NCI-H146 treated with DMSO at 0.1 percent for 48 hours (cell line): ENCODE data around the gene ZNF687.
"Not testable (repeated sequence)": the region's sequence is repeated elsewhere in the genome, so short reads cannot be mapped to it uniquely, and the experiment has no call there.

Experiments used
- DNase-seq: peaks from one replicate; lab custom pipeline; 2025; ENCODE audit not compliant: unreplicated experiment; lab: John Stamatoyannopoulos, UW

Gene ZNF687

DNA sequence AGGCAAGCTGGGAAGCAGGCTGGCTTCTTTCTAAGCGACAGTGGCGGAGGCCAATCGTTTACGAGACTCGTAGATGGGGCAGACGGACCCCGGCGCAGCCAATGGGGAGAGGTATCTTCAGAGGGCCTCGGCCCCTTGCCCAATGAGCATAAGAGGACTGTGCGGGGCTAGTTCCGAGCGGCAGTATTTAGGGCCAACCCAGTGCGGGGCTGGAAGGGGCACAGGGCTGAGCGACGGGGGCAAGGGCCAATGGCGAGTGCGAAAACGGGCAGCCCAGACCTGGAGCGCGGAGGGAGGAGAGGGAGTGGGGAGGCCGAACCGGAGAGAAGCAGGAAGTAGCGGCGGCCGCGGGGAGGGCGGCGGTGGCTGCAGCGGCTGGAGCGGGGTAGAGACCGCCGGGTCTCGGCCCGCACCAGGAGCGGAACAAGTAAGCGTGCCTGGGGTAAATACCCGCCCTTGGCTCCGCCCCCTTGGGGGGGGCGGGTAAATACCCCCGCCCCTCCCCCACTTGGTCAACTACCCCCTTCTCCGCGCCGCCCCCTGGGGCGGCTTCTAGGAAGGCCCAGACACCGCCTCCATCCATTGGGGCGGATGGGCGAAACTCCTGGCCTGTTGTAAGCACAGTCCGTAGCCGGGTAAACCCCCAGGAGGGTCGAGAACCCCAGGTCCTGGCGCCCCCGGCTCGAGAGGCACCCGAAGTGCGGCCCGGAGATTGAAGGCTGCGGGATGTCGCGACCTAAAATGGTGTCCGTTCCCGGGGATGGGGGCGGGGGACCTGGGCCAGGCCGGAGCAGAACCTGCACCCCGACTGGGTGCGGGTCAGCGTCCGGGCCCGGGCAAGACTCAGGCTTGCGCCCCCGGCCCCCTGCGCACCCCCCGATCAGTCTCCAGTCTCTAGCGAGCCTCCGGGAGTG is at the start of gene ZNF687:
Gene ZNF687, plus strand, starts transcription at position 331 of the 914 bp plus-strand sequence. CDS start 3,993 bp downstream, outside the sequence.
- DNase-seq, result peak; percentile 99

DNA sequence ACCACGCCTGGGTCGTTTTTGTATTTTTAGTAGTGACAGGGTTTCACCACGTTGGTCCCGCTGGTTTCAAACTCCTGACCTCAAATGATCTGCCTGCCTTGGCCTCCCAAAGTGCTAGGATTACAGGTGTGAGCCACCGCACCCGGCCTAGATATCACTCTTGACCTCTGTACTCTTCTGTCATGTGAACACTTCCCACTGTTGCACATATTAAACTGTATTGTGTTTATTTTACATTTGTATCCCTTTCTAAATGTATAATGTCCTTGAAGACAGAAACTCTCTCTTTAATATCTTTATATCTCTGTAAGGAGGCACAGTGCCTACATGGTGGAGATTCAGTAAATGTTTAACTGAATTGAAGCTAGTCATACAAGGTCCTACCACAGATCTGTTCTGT is 46.9 kb upstream of the ZNF687 start:
- no peak for DNase-seq

GRCh38 chr1:151237678-151238466 is 44.2 kb upstream of the ZNF687 start:
- no peak for DNase-seq

GRCh38 chr1:151238467-151238739 is 43.7 kb upstream of the ZNF687 start:
- no peak for DNase-seq

- DNase-seq, result no peak
Measured at GRCh38 chr1:151242442-151242841, 39.7 kb upstream of the ZNF687 start.

- DNase-seq, result no peak
Measured at GRCh38 chr1:151243683-151244216, 38.3 kb upstream of the ZNF687 start.

GRCh38 chr1:151246786-151247185 is 35.3 kb upstream of the ZNF687 start:
- DNase-seq, result no peak

- peak; percentile 63 for DNase-seq
Measured at GRCh38 chr1:151251656-151252470, 30.2 kb upstream of the ZNF687 start.

GRCh38 chr1:151254217-151255213 is 27.6 kb upstream of the ZNF687 start, which contains the start of gene PSMD4:
Gene PSMD4 (plus strand): TSS chr1:151254734. CDS start chr1:151254783, 49 bp downstream.
- DNase-seq, result peak; percentile 97

DNA sequence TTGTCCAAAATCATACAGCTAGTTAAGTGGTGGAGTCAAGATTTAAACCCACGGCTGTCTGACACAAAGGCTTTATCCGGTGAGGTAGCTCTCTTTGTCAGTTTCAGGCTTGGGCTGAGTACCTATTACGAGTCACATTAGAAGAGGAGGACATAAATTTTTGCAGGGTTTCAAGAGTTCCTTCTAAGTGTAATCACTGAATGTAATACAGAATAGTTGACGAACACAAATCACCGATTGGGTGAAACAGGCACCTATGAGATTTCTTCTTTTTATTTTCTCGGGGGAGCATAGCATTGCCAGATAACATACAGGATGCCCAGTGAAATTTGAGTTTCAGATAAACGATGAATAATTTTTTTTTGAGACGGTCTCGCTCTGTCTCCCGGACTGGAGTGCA is 26.7 kb upstream of the ZNF687 start:
- DNase-seq, result no peak

DNA sequence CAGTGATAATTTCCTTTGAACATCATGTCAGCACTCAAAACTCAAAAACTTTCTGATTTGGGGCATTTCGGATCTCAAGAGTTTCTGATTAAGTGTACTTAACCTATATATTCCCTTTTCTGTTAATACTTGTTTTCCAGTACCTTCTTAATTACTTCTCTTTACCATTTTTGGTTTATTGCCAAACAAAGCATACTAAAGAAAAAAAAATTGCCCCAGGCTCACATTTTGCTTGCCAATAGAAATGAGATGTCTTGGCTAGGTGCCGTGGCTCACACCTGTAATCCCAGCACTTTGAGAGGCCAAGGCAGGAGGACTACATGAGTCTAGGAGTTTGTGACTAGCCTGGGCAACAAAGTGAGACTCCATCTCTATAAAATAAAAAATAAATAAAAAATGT is 22.7 kb upstream of the ZNF687 start:
- no peak for DNase-seq

GRCh38 chr1:151265446-151266236 is 16.5 kb upstream of the ZNF687 start:
- DNase-seq, result no peak

DNA sequence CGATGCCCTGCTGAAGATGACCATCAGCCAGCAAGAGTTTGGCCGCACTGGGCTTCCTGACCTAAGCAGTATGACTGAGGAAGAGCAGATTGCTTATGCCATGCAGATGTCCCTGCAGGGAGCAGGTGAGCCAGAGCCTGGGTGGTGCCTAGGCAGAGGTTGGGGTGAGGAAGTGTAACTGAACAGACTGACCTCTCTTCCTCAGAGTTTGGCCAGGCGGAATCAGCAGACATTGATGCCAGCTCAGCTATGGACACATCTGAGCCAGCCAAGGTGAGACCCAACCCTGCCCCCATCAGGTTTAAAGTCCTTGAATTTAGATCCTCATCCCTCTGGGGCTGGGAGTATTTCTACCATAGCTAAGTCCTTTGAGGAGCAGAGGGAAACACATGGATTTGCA is 15.8 kb upstream of the ZNF687 start:
- DNase-seq, result no peak

GRCh38 chr1:151266821-151267220 is 15.3 kb upstream of the ZNF687 start:
- DNase-seq, result no peak

DNA sequence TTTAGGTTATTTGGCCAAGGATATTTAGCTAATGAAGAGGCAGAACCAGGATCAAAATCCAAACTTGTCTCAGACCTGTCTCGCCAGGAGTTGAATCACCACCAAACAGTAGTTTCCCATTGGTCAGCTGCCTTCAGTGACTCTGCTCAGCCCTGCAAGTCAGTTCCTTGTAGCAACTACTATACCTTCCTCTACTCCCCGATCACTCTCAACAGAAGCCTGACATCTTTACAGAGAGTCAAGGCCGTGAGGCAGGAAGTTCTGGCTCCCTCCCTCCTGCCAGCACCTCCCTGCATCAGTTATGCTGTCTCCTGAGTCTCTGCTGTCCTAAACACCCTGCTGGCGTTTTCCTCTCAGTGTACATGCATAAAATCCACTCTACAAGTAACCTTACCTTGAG is 14.3 kb upstream of the ZNF687 start:
- DNase-seq, result no peak

GRCh38 chr1:151273924-151274466 is 8.1 kb upstream of the ZNF687 start:
- DNase-seq, result no peak

GRCh38 chr1:151275341-151275740 is 6.8 kb upstream of the ZNF687 start:
- DNase-seq, result not testable (repeated sequence)

GRCh38 chr1:151277249-151277648 is 4.8 kb upstream of the ZNF687 start:
- DNase-seq, result no peak
